Kidney (tissue), 14 donors: ENCODE results near the gene PPP2R2D. TPM values are rescaled to one million over a fixed set of nuclear protein-coding genes. Genes with fewer than 3 reads are reported as not detected.
A peak's percentile ranks its signal among the peaks of the same experiment; 100 is the strongest.

Experiments used
- DNase-seq, 5 donors: peaks; one replicate each; pipeline ENCODE4 v3.0.0-alpha.2; 2013 to 2020
- FAIRE-seq: peaks from 2 replicates; lab custom pipeline; 2012; peaks lifted over from hg19 to GRCh38; lab: Jason Lieb, UNC
- H3K27ac ChIP-seq, 2 donors: one replicate each; pipeline ENCODE4 v1.7.0; 2013; ENCODE audit warnings: low read depth in 2 of 2, low read length in 2 of 2, inconsistent platforms in 1 of 2
- H3K27me3 ChIP-seq: one replicate; pipeline ENCODE4 v1.7.1; 2013; ENCODE audit warnings: low read length, inconsistent platforms; ENCODE audit not compliant: control insufficient read depth, insufficient read depth
- H3K36me3 ChIP-seq, 3 donors: one replicate each; pipeline versions ENCODE4 v1.7.0 to v1.7.1; 2013; ENCODE audit warnings: low read length in 3 of 3, control low read depth in 1 of 3, inconsistent platforms in 1 of 3; ENCODE audit not compliant: insufficient read depth in 3 of 3, control insufficient read depth in 2 of 3
- H3K4me1 ChIP-seq, 3 donors: one replicate each; pipeline versions ENCODE4 v1.7.0 to v1.7.1; 2013; ENCODE audit warnings: low read length in 3 of 3, inconsistent platforms in 1 of 3, low read depth in 1 of 3; ENCODE audit not compliant: control insufficient read depth in 2 of 3, insufficient read depth in 2 of 3
- H3K4me3 ChIP-seq, 3 donors: one replicate each; pipeline versions ENCODE4 v1.7.0 to v1.8.1; 2013; ENCODE audit warnings: low read length in 3 of 3, control low read depth in 1 of 3, inconsistent platforms in 1 of 3
- H3K9ac ChIP-seq, 3 donors: one replicate each; pipeline versions ENCODE4 v1.7.0 to v1.7.1; 2013; ENCODE audit warnings: low read length in 3 of 3, control low read depth in 1 of 3, inconsistent platforms in 1 of 3
- H3K9me3 ChIP-seq, 3 donors: one replicate each; pipeline versions ENCODE4 v1.7.0 to v1.7.1; 2013; ENCODE audit warnings: low read length in 3 of 3, control low read depth in 1 of 3, inconsistent platforms in 1 of 3; ENCODE audit not compliant: control insufficient read depth in 2 of 3, insufficient read depth in 1 of 3
- intact Hi-C: fragments of 100-400 bp; cut with DNase I; formaldehyde crosslinking; loops from one replicate; pipeline ENCODE4 v1.11.1; 2022
- polyA plus RNA-seq: library from polyadenylated mRNA; stranded (reverse); fragments of 350-450 nt; fragmentation: Illumina TruSeq; extraction: RNeasy Lipid Tissue Mini Kit (QIAGEN cat#74804); gene quantifications from one replicate; pipeline ENCODE4 v1.2.3, GENCODE V29; 2014; ENCODE audit warnings: low read depth, low replicate concordance; ENCODE audit not compliant: insufficient read depth
- total RNA-seq: library from RNA; stranded (reverse); fragmentation: NEBNext Ultra II Directional; extraction: Animal tissue kit (Norgen Biotek cat#: 25700); gene quantifications from one replicate; pipeline ENCODE4 v1.2.1, GENCODE V29; 2021
- TF ChIP-seq, protein P1 (sequence below): IDR thresholded peaks from 3 replicates; pipeline ENCODE4 v1.5.1; 2012; ENCODE audit warnings: mild to moderate bottlenecking, moderate library complexity, borderline replicate concordance; ENCODE audit not compliant: insufficient read depth; ENCODE audit errors: extremely low read depth
- donor health status: control.
- donor health status: control.
- donor health status: control.
- donor health status: control.
- donor health status: control.
- donor health status: DM: yes; HTN: yes; CAD: no.
- donor health status: Normal renal cell carcinoma (clear cell type).

The PPP2R2D gene
- total and polyA plus RNA-seq, 2 donors from 2014 or later = 28.3 to 34.8 TPM

DNA sequence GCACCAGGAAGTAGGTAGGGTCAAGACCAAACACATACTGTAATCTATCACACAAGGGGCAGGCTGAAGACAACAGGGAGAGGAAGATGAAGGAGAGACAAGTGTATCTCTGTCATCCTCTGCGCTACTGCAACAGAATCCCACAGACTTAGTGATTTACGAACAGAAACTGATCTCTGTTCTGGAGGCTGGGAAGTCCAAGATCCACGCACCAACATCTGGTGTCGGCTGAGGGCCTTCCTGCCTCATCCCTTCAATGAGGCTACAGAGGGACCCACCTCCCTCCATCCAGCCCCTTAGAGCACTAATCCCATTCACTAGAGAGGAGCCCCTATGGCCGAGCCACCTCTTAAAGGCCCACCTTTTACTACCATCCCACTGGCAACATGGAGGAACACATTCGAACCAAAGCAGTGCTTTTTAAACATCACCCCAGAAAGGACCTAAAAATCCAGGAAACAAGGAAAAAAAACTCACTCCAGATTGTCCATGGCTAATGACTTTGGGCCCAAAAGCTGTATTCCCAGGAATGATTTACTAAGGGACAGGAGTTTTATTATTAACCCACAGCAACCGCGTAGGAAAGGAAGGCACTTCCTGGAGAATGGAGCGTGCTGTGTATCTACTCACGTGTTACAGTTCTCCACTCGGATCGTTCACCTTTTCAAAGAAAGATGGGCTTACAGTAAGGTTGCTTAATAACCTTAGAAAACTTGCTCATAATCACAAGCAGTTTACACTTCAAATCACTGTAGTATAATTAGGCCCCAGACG lies 76.7 kb downstream of the PPP2R2D start:
- Histone ChIP-seq H3K27ac (peak overlapping the region; percentile 40 to 54), H3K36me3 (no peaks in the 10 kb centered on the region), H3K4me1 (peaks cover 4 to 32% (median 25%) of the 10 kb centered on the region in 3 donors), H3K4me3 (peak overlapping the region in 2 of 3 donors; percentile 15 to 37), H3K9me3 (no peaks in the 10 kb centered on the region), H3K9ac (peak overlapping the region in 2 of 3 donors; percentile 24 to 27), H3K27me3 (no peaks in the 10 kb centered on the region)
- intact Hi-C loops = no loop called here
- TF ChIP-seq, protein P1, sequence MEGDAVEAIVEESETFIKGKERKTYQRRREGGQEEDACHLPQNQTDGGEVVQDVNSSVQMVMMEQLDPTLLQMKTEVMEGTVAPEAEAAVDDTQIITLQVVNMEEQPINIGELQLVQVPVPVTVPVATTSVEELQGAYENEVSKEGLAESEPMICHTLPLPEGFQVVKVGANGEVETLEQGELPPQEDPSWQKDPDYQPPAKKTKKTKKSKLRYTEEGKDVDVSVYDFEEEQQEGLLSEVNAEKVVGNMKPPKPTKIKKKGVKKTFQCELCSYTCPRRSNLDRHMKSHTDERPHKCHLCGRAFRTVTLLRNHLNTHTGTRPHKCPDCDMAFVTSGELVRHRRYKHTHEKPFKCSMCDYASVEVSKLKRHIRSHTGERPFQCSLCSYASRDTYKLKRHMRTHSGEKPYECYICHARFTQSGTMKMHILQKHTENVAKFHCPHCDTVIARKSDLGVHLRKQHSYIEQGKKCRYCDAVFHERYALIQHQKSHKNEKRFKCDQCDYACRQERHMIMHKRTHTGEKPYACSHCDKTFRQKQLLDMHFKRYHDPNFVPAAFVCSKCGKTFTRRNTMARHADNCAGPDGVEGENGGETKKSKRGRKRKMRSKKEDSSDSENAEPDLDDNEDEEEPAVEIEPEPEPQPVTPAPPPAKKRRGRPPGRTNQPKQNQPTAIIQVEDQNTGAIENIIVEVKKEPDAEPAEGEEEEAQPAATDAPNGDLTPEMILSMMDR = no peak
- FAIRE-seq (peak; percentile 54), DNase-seq (peak in 2 of 5 donors; percentile 68 to 78)

DNA sequence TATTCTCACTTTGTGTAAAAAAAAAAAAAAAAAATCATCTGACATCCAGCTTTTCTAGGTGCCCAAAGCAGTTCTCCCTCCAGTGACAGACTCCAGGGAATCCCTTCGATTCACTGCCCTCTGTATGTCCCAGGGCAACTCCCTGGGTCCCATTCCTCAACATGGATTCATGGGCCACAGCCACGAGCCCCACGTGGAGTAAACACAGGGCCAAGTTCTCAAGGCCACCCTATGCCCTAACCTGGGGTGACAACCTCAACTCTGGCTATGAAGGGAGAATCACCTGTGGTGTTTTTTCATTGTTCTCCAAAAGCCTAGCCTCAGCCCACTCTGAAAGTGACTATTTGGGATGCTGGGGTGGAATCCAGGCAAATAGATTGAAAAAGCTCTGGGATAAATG lies 77.6 kb downstream of the PPP2R2D start:
- no peaks in the 10 kb centered on the region for H3K36me3 ChIP-seq
- H3K9ac ChIP-seq = peak overlapping the region in 1 of 3 donors; percentile 24
- TF ChIP-seq, protein P1 = no peak
- no peak for FAIRE-seq
- H3K27me3 ChIP-seq = no peaks in the 10 kb centered on the region
- peak overlapping the region in 1 of 3 donors; percentile 37 for H3K4me3 ChIP-seq
- H3K4me1 ChIP-seq = peaks cover 4 to 23% (median 20%) of the 10 kb centered on the region in 3 donors
- no peak for DNase-seq
- no peaks in the 10 kb centered on the region for H3K9me3 ChIP-seq
- intact Hi-C loops = no loop called here
- no peak overlapping the region for H3K27ac ChIP-seq

DNA sequence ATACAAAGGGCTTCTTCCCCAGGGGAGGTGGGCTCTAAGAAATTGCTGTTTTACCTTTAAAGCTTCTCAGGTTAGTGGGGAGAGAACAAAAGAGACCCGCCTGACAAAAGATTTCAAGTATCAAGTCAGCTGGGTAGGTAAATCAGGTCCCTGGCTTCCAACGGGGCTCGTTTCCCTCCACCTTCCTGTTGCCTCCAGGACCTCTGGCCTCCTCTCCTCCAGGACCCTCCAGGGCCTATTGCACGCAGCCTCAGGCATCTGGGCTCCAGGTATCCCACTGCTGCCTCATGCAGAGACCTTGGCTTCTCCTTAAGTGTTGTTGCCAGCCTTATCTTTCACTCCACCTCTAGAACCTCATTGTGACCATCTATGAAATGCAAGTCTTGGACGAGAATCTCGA lies 78.0 kb downstream of the PPP2R2D start:
- no peaks in the 10 kb centered on the region for H3K36me3 ChIP-seq
- H3K4me3 ChIP-seq = no peak overlapping the region
- FAIRE-seq (no peak), DNase-seq (no peak)
- no peaks in the 10 kb centered on the region for H3K27me3 ChIP-seq
- no peak overlapping the region for H3K9ac ChIP-seq
- no peak overlapping the region for H3K27ac ChIP-seq
- peaks cover 4 to 18% (median 18%) of the 10 kb centered on the region in 3 donors for H3K4me1 ChIP-seq
- TF ChIP-seq, protein P1 = no peak
- no peaks in the 10 kb centered on the region for H3K9me3 ChIP-seq
- intact Hi-C loops = no loop called here
